GM19452 (cell line): Measurements from ENCODE around the gene TMEM185A.
A peak's percentile ranks its signal among the peaks of the same experiment; 100 is the strongest.
"Not testable (repeated sequence)": the region's sequence is repeated elsewhere in the genome, so short reads cannot be mapped to it uniquely, and the experiment has no call there.

Source experiments
- ATAC-seq: cut with Tn5 transposase; IDR thresholded peaks from one replicate; pipeline ENCODE4 v1.9.1; 2021; ENCODE audit not compliant: unreplicated experiment

The TMEM185A gene

DNA sequence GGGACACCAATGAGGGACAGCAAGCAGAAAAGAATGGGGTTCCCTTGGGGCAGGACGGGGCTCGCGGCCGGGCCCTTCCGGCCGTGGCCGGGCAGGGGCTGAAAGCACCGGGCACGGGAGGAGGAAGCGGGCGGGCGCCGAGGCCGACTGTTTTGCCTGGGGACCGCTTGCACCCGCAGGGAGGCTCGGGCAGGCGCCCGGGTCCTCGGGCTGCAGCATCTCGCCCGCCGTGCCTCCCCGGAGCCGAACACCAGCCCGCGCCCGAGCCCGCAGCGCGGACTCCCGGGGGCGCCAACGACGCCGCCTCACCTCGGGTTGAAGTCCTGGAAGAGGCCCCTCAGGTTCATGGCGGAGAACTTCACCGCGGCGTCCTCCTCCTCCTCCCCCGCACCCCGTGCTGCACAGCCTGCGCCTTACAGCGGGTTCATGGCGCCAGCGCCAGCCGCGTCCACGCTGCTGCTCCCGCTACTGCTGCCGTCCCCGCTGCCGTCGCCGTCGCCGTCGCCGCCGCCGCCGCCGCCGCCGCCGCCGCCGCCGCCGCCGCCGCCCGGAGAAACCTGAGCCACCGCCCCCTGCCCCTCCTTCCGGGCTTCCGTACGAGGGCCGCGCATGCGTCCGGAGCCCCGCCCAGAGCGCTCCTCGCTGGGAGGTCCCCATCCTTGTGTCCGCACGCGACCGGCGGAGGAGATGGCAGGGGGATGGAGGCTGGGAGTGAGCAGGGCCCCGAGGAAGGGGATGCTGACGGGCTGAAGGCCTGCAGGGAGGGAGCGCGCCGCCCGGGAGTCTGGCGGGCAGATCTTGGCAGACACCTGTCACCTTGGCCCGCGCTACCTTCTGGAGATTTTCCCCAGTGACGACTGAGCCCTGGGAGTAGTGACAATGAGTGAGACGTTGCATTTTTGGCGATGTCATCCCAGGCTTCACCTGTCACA is at the start of gene TMEM185A:
Gene TMEM185A (minus strand): TSS at position 559 of the 932 bp plus-strand sequence. CDS start 212 bp downstream, at position 347.
- peak; percentile 87 for ATAC-seq

DNA sequence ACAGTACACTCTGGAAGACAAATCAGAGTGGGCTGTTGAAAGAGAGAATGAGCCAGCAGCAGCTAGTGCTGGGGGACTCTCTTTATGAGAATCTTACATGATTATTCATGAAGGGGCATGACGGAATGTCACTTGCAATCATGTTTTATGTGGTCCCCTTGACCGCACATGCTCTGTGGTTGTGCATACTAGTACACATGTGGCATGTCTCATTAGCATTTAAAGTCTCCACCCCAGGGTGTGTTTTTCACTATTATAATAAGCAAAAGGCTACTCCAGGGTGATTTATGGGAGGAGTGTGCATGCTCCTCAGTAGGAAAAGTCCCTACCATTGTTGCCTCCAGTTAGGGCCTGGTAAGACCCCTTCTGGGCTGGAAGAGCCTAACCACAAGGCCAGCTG is 49.6 kb upstream of the TMEM185A start:
- ATAC-seq, result no peak

- ATAC-seq, result not testable (repeated sequence)
Measured at GRCh38 chrX:149679164-149679678, 47.6 kb upstream of the TMEM185A start.

- ATAC-seq, result not testable (repeated sequence)
Measured at GRCh38 chrX:149675554-149675953, 44.0 kb upstream of the TMEM185A start.

DNA sequence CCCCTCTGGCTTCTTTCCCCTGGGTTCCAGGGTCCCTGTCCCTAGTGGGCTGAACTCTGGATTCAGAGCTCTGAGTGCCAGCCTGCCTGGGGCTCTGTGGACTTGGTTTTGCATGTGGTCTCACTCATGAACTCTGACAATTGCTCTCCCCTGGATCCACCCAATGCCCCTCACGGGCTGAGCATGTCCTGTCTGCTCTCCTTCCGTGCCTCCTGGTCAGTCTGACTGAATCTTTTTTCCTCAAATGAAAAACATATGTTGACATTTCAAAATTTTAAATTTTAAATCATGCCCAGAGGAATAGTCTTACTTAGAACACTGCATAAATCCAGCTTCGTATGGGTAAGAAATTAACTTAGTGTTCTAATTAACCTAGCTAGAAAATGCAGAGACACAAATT is 43.5 kb upstream of the TMEM185A start:
- ATAC-seq, result not testable (repeated sequence)

- not testable (repeated sequence) for ATAC-seq
Measured at GRCh38 chrX:149660613-149661012, 29.0 kb upstream of the TMEM185A start.

GRCh38 chrX:149656260-149656884 is 24.8 kb upstream of the TMEM185A start:
- ATAC-seq, result not testable (repeated sequence)

DNA sequence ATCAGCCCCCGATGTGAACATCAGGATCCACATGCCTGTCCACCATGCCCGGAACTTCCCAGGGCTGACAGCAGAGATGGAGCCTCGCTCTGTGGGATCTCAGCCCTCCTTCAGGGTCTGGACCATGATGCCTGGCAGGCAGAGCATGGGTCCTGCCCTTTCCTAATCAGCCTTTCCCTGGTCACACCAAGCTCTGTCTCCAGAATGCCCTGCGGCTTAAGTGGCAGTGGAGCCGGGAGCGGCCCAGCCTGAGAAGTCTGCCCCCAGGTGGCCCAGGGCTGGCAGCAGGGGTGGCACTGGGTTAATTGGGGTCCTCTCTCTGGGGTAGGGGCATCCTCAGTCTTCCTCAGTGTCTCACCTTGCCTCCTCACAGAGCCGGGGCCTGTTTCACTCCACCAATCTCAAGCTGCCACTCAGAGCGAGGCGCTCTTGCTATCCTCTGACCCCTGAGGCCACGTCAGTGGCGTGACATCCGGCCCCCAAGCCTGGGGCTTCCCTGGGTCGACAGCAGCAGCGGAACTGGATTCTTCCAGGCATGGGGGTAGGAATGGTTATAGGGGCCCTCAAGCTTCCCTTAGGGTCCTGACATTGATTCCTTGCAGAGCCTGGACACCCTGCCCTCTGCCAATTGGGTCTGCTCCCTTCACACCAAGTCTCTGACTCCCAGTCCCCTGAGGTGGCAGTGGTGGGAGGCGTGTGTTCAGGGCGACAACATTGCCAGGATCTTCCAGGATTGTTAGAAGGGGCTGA is 20.8 kb upstream of the TMEM185A start:
- no peak for ATAC-seq

DNA sequence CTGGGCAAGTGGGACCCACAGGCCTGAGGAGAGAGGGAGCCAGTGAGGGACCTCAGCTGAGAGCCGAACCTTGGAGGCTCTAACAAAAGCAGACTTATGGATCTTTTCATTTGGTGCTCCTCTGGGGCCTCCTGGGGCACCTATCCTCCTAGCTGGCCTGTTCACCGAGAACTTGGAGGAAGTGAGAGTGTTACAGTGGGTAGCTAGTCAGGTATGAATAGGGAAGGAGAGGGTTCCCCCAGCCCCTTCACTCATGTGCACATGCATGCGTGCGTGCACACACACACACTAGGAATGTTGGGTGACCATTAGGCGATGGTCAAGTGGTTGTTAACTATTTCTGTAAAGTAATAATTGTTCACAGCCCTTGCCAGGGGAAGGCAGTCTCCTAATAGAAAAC is 18.6 kb upstream of the TMEM185A start:
- ATAC-seq, result peak; percentile 71

- no peak for ATAC-seq
Measured at GRCh38 chrX:149648932-149649331, 17.3 kb upstream of the TMEM185A start.

DNA sequence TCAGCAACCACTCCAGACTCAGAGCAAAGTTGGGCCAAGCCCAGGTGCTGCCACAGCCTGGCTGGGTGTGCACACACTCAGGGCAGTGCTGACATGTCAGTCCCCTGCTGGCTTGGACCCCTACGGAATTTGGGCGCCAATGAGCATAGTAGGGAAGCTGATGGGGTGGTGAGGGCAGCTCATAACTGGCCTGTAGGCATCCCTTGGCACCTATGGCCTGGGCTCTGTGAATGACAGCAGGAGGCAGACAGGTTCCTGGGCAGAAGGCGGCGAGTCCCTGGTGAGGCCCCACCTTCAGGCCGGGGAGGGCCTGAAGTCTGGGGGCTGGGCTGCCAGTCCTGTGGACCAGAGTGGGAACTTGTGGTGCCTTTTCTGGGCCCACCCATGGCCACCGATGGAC is 15.9 kb upstream of the TMEM185A start:
- no peak for ATAC-seq

GRCh38 chrX:149643496-149643895 is 11.9 kb upstream of the TMEM185A start:
- no peak for ATAC-seq

DNA sequence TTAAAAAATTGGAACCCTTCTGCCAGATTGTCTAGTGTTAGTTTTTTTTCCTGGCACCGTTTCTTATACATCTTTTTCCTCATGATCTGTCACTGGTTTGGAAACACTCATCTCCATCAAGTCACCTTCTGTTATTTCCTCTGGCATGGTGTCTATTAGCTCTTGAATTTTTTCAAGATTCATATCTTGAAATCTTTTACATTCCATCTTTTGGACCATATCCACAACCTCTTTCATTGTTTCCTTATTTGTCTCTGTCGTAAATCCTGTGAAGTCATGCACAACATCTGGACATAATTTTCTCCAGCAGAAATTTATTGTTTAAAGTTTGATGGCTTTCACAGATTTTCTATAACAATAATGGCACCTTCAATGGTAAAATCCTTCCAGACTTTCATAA is 10.2 kb upstream of the TMEM185A start:
- ATAC-seq, result no peak

- no peak for ATAC-seq
Measured at GRCh38 chrX:149641432-149641831, 9.8 kb upstream of the TMEM185A start.

DNA sequence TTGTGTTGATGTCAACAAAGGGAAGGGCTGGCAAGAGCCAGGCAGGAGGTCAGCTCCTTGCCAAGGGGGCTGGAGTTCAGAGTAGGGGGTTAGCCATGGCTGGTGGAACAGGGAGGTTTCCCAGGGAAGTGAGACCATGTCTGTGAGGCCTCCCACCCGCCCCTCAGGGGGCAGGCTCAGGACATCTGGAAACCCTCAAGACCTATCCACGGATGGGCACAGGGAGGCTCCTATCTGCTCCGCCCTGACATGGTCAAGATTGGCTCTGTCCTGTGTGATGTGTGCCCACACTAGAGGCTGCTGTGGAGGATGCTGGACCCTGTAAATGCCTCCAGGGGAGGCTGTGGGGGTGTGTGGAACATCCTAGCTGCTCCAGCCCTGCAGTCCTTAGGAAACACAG is 8.0 kb upstream of the TMEM185A start:
- ATAC-seq, result no peak

GRCh38 chrX:149638860-149639259 is 7.3 kb upstream of the TMEM185A start:
- ATAC-seq, result no peak

DNA sequence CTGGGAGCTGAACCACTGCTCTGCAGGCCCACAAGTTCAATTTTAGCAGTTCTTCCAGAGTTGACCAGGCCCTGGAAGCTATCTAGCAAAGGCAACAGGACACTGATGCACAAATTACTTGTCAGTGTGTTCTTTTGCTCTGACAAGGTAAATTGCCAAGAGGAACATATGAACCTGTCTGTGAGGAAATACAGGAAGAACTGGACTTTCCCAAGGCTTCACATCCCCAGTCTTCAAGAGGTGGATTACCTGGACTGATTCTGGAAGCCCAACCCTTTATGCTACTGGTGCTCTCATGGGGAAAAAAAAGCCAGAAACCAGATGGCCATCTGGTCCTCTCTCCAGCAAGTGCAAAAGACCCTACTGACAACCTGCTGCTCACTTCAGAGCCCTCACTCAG is 1.9 kb upstream of the TMEM185A start:
- no peak for ATAC-seq

DNA sequence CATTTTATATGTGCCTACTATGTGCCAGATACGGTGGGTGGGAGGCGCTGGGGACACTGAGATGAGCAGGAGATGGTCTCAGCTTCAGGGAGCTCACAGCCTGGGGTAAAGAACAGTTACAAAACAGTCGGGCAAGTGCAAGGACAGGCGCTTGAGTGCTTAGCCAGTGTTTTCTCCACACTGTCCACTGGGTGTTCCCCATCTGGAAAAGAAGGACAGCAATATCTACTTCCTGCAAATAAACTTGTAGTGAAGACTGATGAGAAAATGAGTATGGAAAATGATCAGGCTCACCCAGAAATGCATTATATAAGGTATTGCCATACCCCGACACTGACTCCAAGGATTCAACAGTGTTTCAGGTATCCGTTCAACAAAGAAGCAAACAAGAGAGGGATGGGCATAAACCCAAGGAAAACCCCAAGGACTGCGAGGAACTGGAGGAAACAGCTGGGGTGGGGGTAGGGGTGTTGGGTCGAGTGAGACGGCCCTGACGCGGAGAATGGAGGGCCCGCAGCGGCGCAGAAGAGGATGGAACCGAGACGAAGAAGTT is 835 bp downstream of the TMEM185A start:
- ATAC-seq, result no peak

- no peak for ATAC-seq
Measured at GRCh38 chrX:149629730-149630387, 1.7 kb downstream of the TMEM185A start.

DNA sequence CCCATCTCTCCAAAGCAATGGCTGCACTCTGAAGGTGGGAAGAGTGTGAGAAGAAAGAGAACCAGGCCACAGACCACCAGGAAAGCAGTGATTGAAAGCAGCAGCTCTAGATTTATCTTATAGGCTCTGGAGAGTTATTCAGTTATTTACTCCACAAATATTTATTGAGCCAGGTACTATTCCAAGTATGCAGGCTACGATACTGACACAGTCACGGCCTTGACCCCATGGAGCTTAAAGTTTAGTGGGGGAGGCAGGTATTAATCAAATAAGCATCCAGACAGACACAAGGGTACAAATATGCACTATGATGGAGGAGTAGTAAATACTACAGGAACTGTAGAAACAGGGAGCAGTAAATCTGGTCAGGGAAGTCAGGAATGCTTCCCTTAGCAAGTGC is 2.8 kb downstream of the TMEM185A start:
- ATAC-seq, result no peak
